Astrocyte (in vitro differentiated cells and primary cell): ENCODE results near the gene GLIPR1L1. TPM values are rescaled to one million over a fixed set of nuclear protein-coding genes. Genes with fewer than 3 reads are reported as not detected.
A peak's percentile ranks its signal among the peaks of the same experiment; 100 is the strongest.

Experiments used
- DNase-seq: peaks from one replicate; pipeline ENCODE4 v3.0.0-alpha.2; 2010; ENCODE audit warnings: low read depth
- FAIRE-seq: peaks from 2 replicates; lab custom pipeline; 2011; peaks lifted over from hg19 to GRCh38; lab: Jason Lieb, UNC
- H2AFZ ChIP-seq: 2 replicates; pipeline ENCODE4 v1.6.0; 2012; ENCODE audit warnings: low read depth, low read length, inconsistent platforms
- H3K27ac ChIP-seq: 2 replicates; pipeline ENCODE4 v1.5.1; 2011; ENCODE audit warnings: low read depth, low read length, inconsistent platforms
- H3K27me3 ChIP-seq: 2 replicates; pipeline ENCODE4 v1.6.0; 2011; ENCODE audit warnings: low read length, inconsistent platforms; ENCODE audit not compliant: insufficient read depth
- H3K36me3 ChIP-seq: 2 replicates; pipeline ENCODE4 v1.5.1; 2011; ENCODE audit warnings: low read length, inconsistent platforms; ENCODE audit not compliant: insufficient read depth
- H3K4me1 ChIP-seq: 2 replicates; pipeline ENCODE4 v1.5.1; 2011; ENCODE audit warnings: low read length, inconsistent platforms; ENCODE audit not compliant: insufficient read depth
- H3K4me2 ChIP-seq: 2 replicates; pipeline ENCODE4 v1.6.0; 2012; ENCODE audit warnings: low read length, inconsistent platforms
- H3K4me3 ChIP-seq: 2 replicates; pipeline ENCODE4 v1.5.1; 2011; ENCODE audit warnings: low read depth, mild to moderate bottlenecking, low read length, inconsistent platforms; ENCODE audit not compliant: insufficient read depth
- H3K79me2 ChIP-seq: 2 replicates; pipeline ENCODE4 v1.6.0; 2012; ENCODE audit warnings: mild to moderate bottlenecking, low read length, inconsistent platforms; ENCODE audit not compliant: insufficient read depth
- H3K9ac ChIP-seq: 2 replicates; pipeline ENCODE4 v1.6.0; 2012; ENCODE audit warnings: mild to moderate bottlenecking, low read length, inconsistent platforms
- H3K9me3 ChIP-seq: 2 replicates; pipeline ENCODE4 v1.5.1; 2012; ENCODE audit warnings: low read depth, mild to moderate bottlenecking, low read length, inconsistent platforms; ENCODE audit not compliant: insufficient read depth
- H4K20me1 ChIP-seq: 2 replicates; pipeline ENCODE4 v1.6.0; 2012; ENCODE audit warnings: low read length, inconsistent platforms; ENCODE audit not compliant: insufficient read depth
- H3K27ac Mint-ChIP-seq: one replicate; pipeline ENCODE4 v1.8.0; 2021; ENCODE audit warnings: mild to moderate bottlenecking, mixed read lengths; ENCODE audit not compliant: unreplicated experiment
- H3K27me3 Mint-ChIP-seq: one replicate; pipeline ENCODE4 v1.8.0; 2021; ENCODE audit warnings: low read depth, mixed read lengths; ENCODE audit not compliant: unreplicated experiment
- H3K36me3 Mint-ChIP-seq: one replicate; pipeline ENCODE4 v1.8.0; 2021; ENCODE audit warnings: low read depth, mixed read lengths; ENCODE audit not compliant: unreplicated experiment
- H3K4me1 Mint-ChIP-seq: one replicate; pipeline ENCODE4 v1.8.0; 2021; ENCODE audit warnings: low read depth, mixed read lengths; ENCODE audit not compliant: unreplicated experiment
- H3K4me3 Mint-ChIP-seq: one replicate; pipeline ENCODE4 v1.8.0; 2021; ENCODE audit warnings: mild to moderate bottlenecking, moderate library complexity, mixed read lengths; ENCODE audit not compliant: unreplicated experiment
- H3K9me3 Mint-ChIP-seq: one replicate; pipeline ENCODE4 v1.8.0; 2021; ENCODE audit warnings: mild to moderate bottlenecking, mixed read lengths; ENCODE audit not compliant: unreplicated experiment
- CTCF ChIP-seq: IDR thresholded peaks from 2 replicates; pipeline ENCODE4 v1.5.1; 2011; ENCODE audit warnings: low read depth, mild to moderate bottlenecking, inconsistent platforms, low read length, moderate library complexity; ENCODE audit not compliant: insufficient read depth
- EZH2 ChIP-seq: IDR thresholded peaks from 2 replicates; pipeline ENCODE4 v1.6.1; 2012; ENCODE audit warnings: mild to moderate bottlenecking, low read length, inconsistent platforms; ENCODE audit not compliant: insufficient read depth
- total RNA-seq: library from RNA; stranded (reverse); gene quantifications from 2 replicates; pipeline ENCODE4 v1.2.1, GENCODE V29; 2021

GLIPR1L1 gene
- total RNA-seq, 1 donor from 2014 or later: not detected

GRCh38 chr12:75317784-75318183, 16.7 kb upstream of the GLIPR1L1 start:
- Histone ChIP-seq H3K27ac (no peak overlapping the region), H4K20me1 (no peaks in the 10 kb centered on the region), H3K9me3 (no peaks in the 10 kb centered on the region), H3K4me2 (no peak overlapping the region), H3K27me3 (no peaks in the 10 kb centered on the region), H3K4me1 (peaks cover 14% of the 10 kb centered on the region), H3K36me3 (no peaks in the 10 kb centered on the region), H3K4me3 (no peak overlapping the region), H3K9ac (no peak overlapping the region), H3K79me2 (no peaks in the 10 kb centered on the region), H2AFZ (no peak overlapping the region)
- Mint-ChIP-seq H3K27ac (no peak overlapping the region), H3K4me1 (peaks cover 13% of the 10 kb centered on the region), H3K4me3 (no peak overlapping the region), H3K36me3 (no peaks in the 10 kb centered on the region), H3K27me3 (no peaks in the 10 kb centered on the region), H3K9me3 (no peaks in the 10 kb centered on the region)
- TF ChIP-seq CTCF (no peak), EZH2 (no peak)
- DNase-seq (no peak), FAIRE-seq (peak; percentile 49)

- Mint-ChIP-seq H3K27ac (peak overlapping the region; percentile 75), H3K4me1 (peaks cover 7% of the 10 kb centered on the region), H3K9me3 (no peaks in the 10 kb centered on the region), H3K4me3 (no peak overlapping the region), H3K36me3 (no peaks in the 10 kb centered on the region), H3K27me3 (no peaks in the 10 kb centered on the region)
- Histone ChIP-seq H3K36me3 (no peaks in the 10 kb centered on the region), H3K4me2 (peak overlapping the region; percentile 16), H3K4me1 (no peaks in the 10 kb centered on the region), H3K79me2 (no peaks in the 10 kb centered on the region), H3K27me3 (no peaks in the 10 kb centered on the region), H2AFZ (no peak overlapping the region), H3K9me3 (no peaks in the 10 kb centered on the region), H3K9ac (no peak overlapping the region), H3K4me3 (no peak overlapping the region), H4K20me1 (no peaks in the 10 kb centered on the region), H3K27ac (no peak overlapping the region)
- peak; percentile 42 for DNase-seq
- FAIRE-seq: no peak
- TF ChIP-seq CTCF (no peak), EZH2 (no peak)
Measured at GRCh38 chr12:75322464-75322863, 12.0 kb upstream of the GLIPR1L1 start.

- H3K4me2 ChIP-seq: no peak overlapping the region
- no peak for FAIRE-seq
- H3K9me3 ChIP-seq: no peaks in the 10 kb centered on the region
- no peak overlapping the region for H3K4me3 Mint-ChIP-seq
- H3K36me3 ChIP-seq: no peaks in the 10 kb centered on the region
- no peaks in the 10 kb centered on the region for H3K27me3 Mint-ChIP-seq
- H3K4me3 ChIP-seq: no peak overlapping the region
- no peaks in the 10 kb centered on the region for H3K79me2 ChIP-seq
- TF ChIP-seq EZH2 (no peak), CTCF (no peak)
- H3K27ac Mint-ChIP-seq: no peak overlapping the region
- H3K9ac ChIP-seq: no peak overlapping the region
- no peaks in the 10 kb centered on the region for H4K20me1 ChIP-seq
- no peak overlapping the region for H3K27ac ChIP-seq
- no peak for DNase-seq
- peaks cover 7% of the 10 kb centered on the region for H3K4me1 Mint-ChIP-seq
- H3K9me3 Mint-ChIP-seq: no peaks in the 10 kb centered on the region
- no peaks in the 10 kb centered on the region for H3K36me3 Mint-ChIP-seq
- no peaks in the 10 kb centered on the region for H3K27me3 ChIP-seq
- H2AFZ ChIP-seq: no peak overlapping the region
- H3K4me1 ChIP-seq: no peaks in the 10 kb centered on the region
Measured at GRCh38 chr12:75323663-75324062, 10.8 kb upstream of the GLIPR1L1 start.
